Aorta (tissue), 5 donors: ENCODE data around the gene NCOA1. TPM values are rescaled to one million over a fixed set of nuclear protein-coding genes. Genes with fewer than 3 reads are reported as not detected.

Experiments
- ATAC-seq: fragments of 200-7000 bp; cut with Tn5 transposase; one replicate; pipeline ENCODE4 v1.9.1; 2022; ENCODE audit warnings: moderate library complexity; ENCODE audit not compliant: low FRiP score
- DNase-seq, 2 donors: peaks; one replicate each; pipeline ENCODE4 v3.0.0-alpha.2; 2020
- H3K27ac ChIP-seq, 2 donors: one replicate each; pipeline ENCODE4 v1.5.1; 2013; ENCODE audit warnings: low read length in 2 of 2, mild to moderate bottlenecking in 2 of 2, moderate library complexity in 2 of 2, control low read depth in 1 of 2, inconsistent platforms in 1 of 2, low read depth in 1 of 2
- H3K27me3 ChIP-seq, 2 donors: one replicate each; pipeline ENCODE4 v1.6.1; 2013; ENCODE audit warnings: control low read depth in 1 of 2, low read length in 1 of 2, mild to moderate bottlenecking in 1 of 2, moderate library complexity in 1 of 2; ENCODE audit not compliant: insufficient read depth in 2 of 2, control insufficient read depth in 1 of 2
- H3K36me3 ChIP-seq, 2 donors: one replicate each; pipeline ENCODE4 v1.6.1; 2013; ENCODE audit warnings: control low read depth in 1 of 2, low read length in 1 of 2, mild to moderate bottlenecking in 1 of 2; ENCODE audit not compliant: insufficient read depth in 2 of 2, control insufficient read depth in 1 of 2
- H3K4me1 ChIP-seq, 2 donors: one replicate each; pipeline ENCODE4 v1.6.1; 2013; ENCODE audit warnings: low read length in 2 of 2, control low read depth in 1 of 2, mild to moderate bottlenecking in 1 of 2, moderate library complexity in 1 of 2; ENCODE audit not compliant: insufficient read depth in 2 of 2, control insufficient read depth in 1 of 2
- H3K4me3 ChIP-seq, 2 donors: one replicate each; pipeline ENCODE4 v1.5.1; 2013; ENCODE audit warnings: low read length in 2 of 2, control low read depth in 1 of 2, mild to moderate bottlenecking in 1 of 2
- H3K9me3 ChIP-seq: one replicate; pipeline ENCODE4 v1.6.1; 2013; ENCODE audit warnings: mild to moderate bottlenecking, low read length; ENCODE audit not compliant: control insufficient read depth
- WGBS, 2 donors: extraction: QIAGEN DNeasy Blood & Tissue Kit; methylation state at CpG; one replicate each; pipeline ENCODE4 v1.1.7; 2013; 5-methylcytosine and 5-hydroxymethylcytosine counted together
- intact Hi-C, 2 donors: fragments of 100-400 bp; cut with DNase I; formaldehyde crosslinking; loops; one replicate each; pipeline versions ENCODE4 v1.14.2 to v1.15.0; 2022
- polyA plus RNA-seq, 2 donors: library from polyadenylated mRNA; stranded (reverse); fragments of 200-250 nt; gene quantifications; one replicate each; pipeline ENCODE4 v1.2.3, GENCODE V29; 2013
- total RNA-seq, 2 donors: library from RNA; stranded (reverse); fragmentation: NEBNext Ultra II Directional; extraction: Animal tissue kit (Norgen Biotek cat#: 25700); gene quantifications; one replicate each; pipeline ENCODE4 v1.2.1, GENCODE V29; 2021
- donor health status: healthy with polysubstance abuse.
- donor health status: Bipolar disorder and iron deficiency.
- donor health status: DM: no; HTN: no; CAD: no.
- donor health status: DM: no; HTN: no; CAD: no.
- donor health status: DM: yes; HTN: yes; CAD: no.

The NCOA1 gene
- total and polyA plus RNA-seq, 4 donors: 6.5 to 68.1 (median 26.7) TPM

GRCh38 chr2:24731040-24731439 is 240.0 kb downstream of the NCOA1 start:
- peaks cover 0 to 2% of the 10 kb centered on the region in 2 donors for H3K36me3 ChIP-seq
- no peaks in the 10 kb centered on the region for H3K9me3 ChIP-seq
- intact Hi-C loops: no loop called here
- DNase-seq (no peak), ATAC-seq (no peak)
- H3K27ac ChIP-seq: no peak overlapping the region
- H3K4me3 ChIP-seq: no peak overlapping the region
- H3K27me3 ChIP-seq: no peaks in the 10 kb centered on the region
- H3K4me1 ChIP-seq: no peaks in the 10 kb centered on the region

- Histone ChIP-seq H3K27me3 (no peaks in the 10 kb centered on the region), H3K4me1 (no peaks in the 10 kb centered on the region), H3K9me3 (no peaks in the 10 kb centered on the region), H3K27ac (no peak overlapping the region), H3K36me3 (peaks cover 0 to 2% of the 10 kb centered on the region in 2 donors), H3K4me3 (no peak overlapping the region)
- ATAC-seq: no peak
- 98% methylated on average over 1 of the region's 1 CpG for WGBS, 2 donors
- DNase-seq: no peak
- intact Hi-C loops: no loop called here
Measured at GRCh38 chr2:24731923-24732322, 240.9 kb downstream of the NCOA1 start.

DNA sequence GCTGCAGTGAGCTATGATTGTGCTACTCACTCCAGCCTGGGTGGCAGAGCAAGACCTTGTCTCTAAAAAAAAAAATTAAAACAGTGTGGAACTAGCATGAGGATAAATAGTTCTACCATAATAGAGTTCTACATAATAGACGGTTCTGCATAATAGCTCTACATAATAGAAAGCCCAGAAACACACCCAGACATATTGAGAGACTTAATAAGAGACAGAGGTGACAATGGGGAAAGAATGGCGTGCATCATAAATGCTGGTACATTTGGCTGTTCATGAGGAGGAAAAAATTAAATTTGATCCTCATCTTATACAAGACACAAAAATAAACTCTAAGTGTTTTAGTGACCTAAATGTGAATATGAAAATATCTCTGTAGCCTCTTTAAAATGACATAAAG is 243.7 kb downstream of the NCOA1 start:
- DNase-seq (no peak), ATAC-seq (no peak)
- Histone ChIP-seq H3K27me3 (no peaks in the 10 kb centered on the region), H3K36me3 (no peaks in the 10 kb centered on the region), H3K27ac (no peak overlapping the region), H3K4me1 (no peaks in the 10 kb centered on the region), H3K9me3 (no peaks in the 10 kb centered on the region), H3K4me3 (no peak overlapping the region)
- 93 to 95% methylated on average over 2 of the region's 2 CpGs for WGBS, 2 donors
- intact Hi-C loops: no loop called here

DNA sequence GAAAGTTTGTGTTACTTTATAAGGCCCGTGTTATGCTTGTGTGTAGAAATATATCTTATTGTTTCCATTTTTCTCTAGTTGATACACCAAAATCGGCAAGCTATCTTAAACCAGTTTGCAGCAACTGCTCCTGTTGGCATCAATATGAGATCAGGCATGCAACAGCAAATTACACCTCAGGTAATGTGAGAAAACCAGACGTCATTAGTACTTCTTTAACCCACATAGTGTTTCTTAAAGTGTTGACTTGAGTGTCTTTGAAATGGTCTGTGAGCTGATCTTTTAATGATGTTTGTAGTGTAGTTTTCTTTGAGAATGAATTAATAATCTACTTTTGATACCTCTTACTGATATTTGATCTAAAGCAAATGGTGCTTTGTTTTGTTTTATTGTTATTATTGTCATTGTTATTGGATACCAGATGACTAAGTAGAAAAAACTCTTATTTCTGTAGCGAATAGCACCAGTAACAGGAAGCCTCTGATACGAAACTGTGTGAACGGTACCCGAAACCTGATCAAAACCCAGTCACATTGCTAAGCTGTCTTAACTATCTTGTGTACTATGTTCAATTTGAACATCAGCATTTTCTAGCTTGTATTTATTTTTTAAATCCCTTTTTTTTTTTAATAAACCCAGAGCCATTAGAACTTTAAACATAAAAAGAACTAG is 248.4 kb downstream of the NCOA1 start:
- intact Hi-C loops: no loop called here
- H3K4me1 ChIP-seq: no peaks in the 10 kb centered on the region
- no peak for DNase-seq
- H3K9me3 ChIP-seq: no peaks in the 10 kb centered on the region
- no peaks in the 10 kb centered on the region for H3K27me3 ChIP-seq
- no peak for ATAC-seq
- no peak overlapping the region for H3K27ac ChIP-seq
- WGBS, 2 donors: 88 to 90% methylated on average over 7 of the region's 7 CpGs
- H3K36me3 ChIP-seq: peaks cover 2 to 4% of the 10 kb centered on the region in 2 donors
- no peak overlapping the region for H3K4me3 ChIP-seq

GRCh38 chr2:24740142-24740541 is 249.1 kb downstream of the NCOA1 start:
- intact Hi-C loops: no loop called here

DNA sequence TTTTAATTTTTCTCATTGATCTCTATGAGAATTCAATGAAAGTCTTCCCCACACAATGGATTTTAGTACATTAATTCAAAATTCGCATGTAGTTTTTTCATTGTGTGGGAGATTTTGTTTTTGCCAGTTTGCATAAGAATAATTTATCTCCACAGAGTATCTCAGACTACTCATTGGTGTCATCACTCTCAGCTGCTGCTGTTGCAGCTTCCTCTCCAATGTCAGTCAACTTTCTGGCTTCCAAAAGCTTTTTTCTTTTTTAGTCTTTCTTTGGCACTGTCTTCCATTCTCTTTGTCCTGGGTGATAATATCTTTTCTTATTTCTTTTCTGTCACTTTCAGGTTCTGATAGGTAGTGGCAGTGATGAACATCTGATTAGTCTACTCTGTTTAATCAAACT is 251.7 kb downstream of the NCOA1 start:
- no peak for DNase-seq
- no peak overlapping the region for H3K4me3 ChIP-seq
- no peaks in the 10 kb centered on the region for H3K4me1 ChIP-seq
- 85 to 91% methylated on average over 1 of the region's 1 CpG for WGBS, 2 donors
- intact Hi-C loops: no loop called here
- ATAC-seq: no peak
- H3K27ac ChIP-seq: no peak overlapping the region
- H3K36me3 ChIP-seq: peaks cover 2 to 4% of the 10 kb centered on the region in 2 donors
- no peaks in the 10 kb centered on the region for H3K9me3 ChIP-seq
- no peaks in the 10 kb centered on the region for H3K27me3 ChIP-seq

More at GRCh38 chr2:24740142-24740541, 249.1 kb downstream of the NCOA1 start:
- Histone ChIP-seq H3K9me3 (no peaks in the 10 kb centered on the region), H3K4me3 (no peak overlapping the region), H3K27ac (no peak overlapping the region), H3K36me3 (peaks cover 2 to 4% of the 10 kb centered on the region in 2 donors), H3K4me1 (no peaks in the 10 kb centered on the region), H3K27me3 (no peaks in the 10 kb centered on the region)
- ATAC-seq: no peak
- no peak for DNase-seq
- WGBS, 2 donors: 69 to 75% methylated on average over 1 of the region's 1 CpG

DNA sequence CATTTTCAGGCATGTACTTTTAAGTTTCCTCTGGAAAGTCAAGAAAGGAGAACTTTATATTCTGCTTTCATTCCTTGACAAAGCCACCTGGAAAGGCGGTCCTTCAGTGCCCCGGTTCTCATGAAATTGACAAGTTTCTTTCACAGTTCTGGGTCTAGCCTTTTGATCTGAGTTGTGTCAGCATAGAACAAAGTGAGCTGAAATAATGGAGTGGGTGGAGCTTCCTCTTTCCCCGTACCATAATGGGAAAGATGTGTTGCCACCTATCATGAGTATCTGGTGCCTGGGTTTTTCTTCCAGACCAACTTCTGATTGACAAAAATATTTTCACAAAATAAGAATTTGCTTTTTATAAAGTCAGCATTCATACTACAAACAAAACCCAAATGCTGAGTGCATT is 252.9 kb downstream of the NCOA1 start:
- no peak overlapping the region for H3K27ac ChIP-seq
- H3K4me3 ChIP-seq: no peak overlapping the region
- no peaks in the 10 kb centered on the region for H3K9me3 ChIP-seq
- intact Hi-C loops: no loop called here
- 65 to 73% methylated on average over 3 of the region's 3 CpGs for WGBS, 2 donors
- H3K4me1 ChIP-seq: no peaks in the 10 kb centered on the region
- no peaks in the 10 kb centered on the region for H3K27me3 ChIP-seq
- peaks cover 2 to 4% of the 10 kb centered on the region in 2 donors for H3K36me3 ChIP-seq
- DNase-seq (no peak), ATAC-seq (no peak)

DNA sequence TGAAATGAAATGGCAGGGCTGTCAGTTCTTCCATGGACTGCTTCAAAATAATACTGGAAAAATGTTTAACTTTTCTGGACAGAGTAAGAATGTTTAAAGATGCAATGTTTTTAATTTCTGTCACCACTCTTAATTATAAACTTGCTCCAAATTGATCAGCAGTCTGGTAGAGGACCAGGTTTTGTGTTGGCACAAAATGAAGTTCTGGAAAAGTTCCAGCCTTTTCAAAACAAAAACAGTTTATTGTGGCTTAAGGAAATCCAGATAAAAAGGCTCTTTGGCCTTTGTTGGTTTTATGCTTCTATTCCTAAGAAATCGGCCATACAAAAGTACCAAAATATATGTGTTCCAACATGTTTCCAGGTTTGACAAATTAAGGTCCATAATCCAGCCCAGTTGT is 253.3 kb downstream of the NCOA1 start:
- intact Hi-C loops: no loop called here
- ATAC-seq: no peak
- no peak overlapping the region for H3K4me3 ChIP-seq
- WGBS, 2 donors: 7 to 13% methylated on average over 1 of the region's 1 CpG
- no peaks in the 10 kb centered on the region for H3K4me1 ChIP-seq
- no peak for DNase-seq
- no peaks in the 10 kb centered on the region for H3K27me3 ChIP-seq
- H3K9me3 ChIP-seq: no peaks in the 10 kb centered on the region
- H3K27ac ChIP-seq: no peak overlapping the region
- H3K36me3 ChIP-seq: peaks cover 2 to 4% of the 10 kb centered on the region in 2 donors

GRCh38 chr2:24745825-24746224 is 254.8 kb downstream of the NCOA1 start:
- ATAC-seq (no peak), DNase-seq (no peak)
- Histone ChIP-seq H3K36me3 (peaks cover 2 to 4% of the 10 kb centered on the region in 2 donors), H3K27me3 (no peaks in the 10 kb centered on the region), H3K9me3 (no peaks in the 10 kb centered on the region), H3K27ac (no peak overlapping the region), H3K4me3 (no peak overlapping the region), H3K4me1 (no peaks in the 10 kb centered on the region)
- intact Hi-C loops: no loop called here
- WGBS, 2 donors: 74 to 80% methylated on average over 2 of the region's 2 CpGs
